Measurements from ENCODE around the gene GALNT18. TPM values are rescaled to one million over a fixed set of nuclear protein-coding genes. Genes with fewer than 3 reads are reported as not detected.

The GALNT18 gene
- total RNA-seq, 1 donor from 2014 or later = 76.9 TPM

DNA sequence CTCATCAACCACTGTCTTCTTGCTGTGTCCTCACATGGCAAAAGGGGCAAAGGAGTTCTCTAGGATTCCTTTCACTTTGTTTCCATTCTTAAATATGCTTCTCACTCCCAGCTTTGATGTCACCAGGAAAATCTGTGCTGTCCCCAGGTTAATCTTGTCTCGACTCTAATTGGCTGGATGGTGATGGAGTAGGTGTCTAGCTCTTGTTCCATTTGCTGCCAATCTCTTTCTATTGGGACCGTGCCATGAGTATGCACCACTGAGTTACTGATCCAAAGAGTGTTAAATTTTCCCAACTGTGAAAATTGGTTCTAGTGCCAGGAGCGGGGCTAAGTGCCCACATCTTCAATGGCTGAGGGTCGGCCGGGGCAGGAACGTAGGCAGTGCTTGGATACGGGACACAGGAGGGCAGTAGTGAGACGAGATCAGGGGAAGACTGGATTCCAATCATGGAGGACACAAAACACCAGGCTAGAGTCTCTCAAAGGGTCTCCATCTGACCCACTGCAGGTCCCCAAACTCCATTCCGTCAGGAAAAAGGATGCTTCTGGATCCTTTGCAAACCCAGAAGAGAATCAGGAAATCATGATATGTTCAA is 221.1 kb downstream of the GALNT18 start:
- peaks cover 8% of the 10 kb centered on the region for H3K9me3 Mint-ChIP-seq (ENCODE audit: unreplicated experiment)
- peaks cover 37% of the 10 kb centered on the region for H3K4me1 Mint-ChIP-seq (ENCODE audit: low read depth, unreplicated experiment)
- H3K4me3 Mint-ChIP-seq (ENCODE audit: unreplicated experiment) = no peak overlapping the region
- H3K27me3 Mint-ChIP-seq (ENCODE audit: unreplicated experiment) = peaks cover 4% of the 10 kb centered on the region
- peak; percentile 44 for DNase-seq
- no peak overlapping the region for H3K27ac Mint-ChIP-seq (ENCODE audit: unreplicated experiment)
- TF ChIP-seq, protein P1, sequence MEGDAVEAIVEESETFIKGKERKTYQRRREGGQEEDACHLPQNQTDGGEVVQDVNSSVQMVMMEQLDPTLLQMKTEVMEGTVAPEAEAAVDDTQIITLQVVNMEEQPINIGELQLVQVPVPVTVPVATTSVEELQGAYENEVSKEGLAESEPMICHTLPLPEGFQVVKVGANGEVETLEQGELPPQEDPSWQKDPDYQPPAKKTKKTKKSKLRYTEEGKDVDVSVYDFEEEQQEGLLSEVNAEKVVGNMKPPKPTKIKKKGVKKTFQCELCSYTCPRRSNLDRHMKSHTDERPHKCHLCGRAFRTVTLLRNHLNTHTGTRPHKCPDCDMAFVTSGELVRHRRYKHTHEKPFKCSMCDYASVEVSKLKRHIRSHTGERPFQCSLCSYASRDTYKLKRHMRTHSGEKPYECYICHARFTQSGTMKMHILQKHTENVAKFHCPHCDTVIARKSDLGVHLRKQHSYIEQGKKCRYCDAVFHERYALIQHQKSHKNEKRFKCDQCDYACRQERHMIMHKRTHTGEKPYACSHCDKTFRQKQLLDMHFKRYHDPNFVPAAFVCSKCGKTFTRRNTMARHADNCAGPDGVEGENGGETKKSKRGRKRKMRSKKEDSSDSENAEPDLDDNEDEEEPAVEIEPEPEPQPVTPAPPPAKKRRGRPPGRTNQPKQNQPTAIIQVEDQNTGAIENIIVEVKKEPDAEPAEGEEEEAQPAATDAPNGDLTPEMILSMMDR (IDR thresholded peaks at IDR 0.05; ENCODE audit: partially characterized antibody, unreplicated experiment) = peak; percentile 18
- H3K36me3 Mint-ChIP-seq (ENCODE audit: unreplicated experiment) = no peaks in the 10 kb centered on the region

DNA sequence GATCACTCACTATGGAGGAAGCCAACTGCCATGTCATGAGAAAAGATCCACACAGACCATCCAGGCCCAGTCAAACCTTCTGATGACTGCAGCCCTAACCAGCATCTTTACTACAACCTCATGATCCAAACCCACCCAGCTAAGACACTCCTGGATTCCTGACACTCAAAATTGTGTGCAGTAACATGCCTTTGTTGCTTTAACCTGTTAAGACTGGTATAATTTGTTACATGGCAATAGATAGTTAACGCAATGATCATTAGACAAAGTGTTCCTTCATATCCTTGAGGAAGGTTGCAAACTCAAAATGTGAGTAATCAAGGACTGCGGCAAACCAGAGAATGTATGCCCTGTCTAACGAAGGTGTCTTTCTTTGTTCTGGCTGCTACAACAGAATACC is 221.7 kb downstream of the GALNT18 start:
- Mint-ChIP-seq H3K27me3 (ENCODE audit: unreplicated experiment) (peaks cover 4% of the 10 kb centered on the region), H3K4me1 (ENCODE audit: low read depth, unreplicated experiment) (peaks cover 34% of the 10 kb centered on the region), H3K27ac (ENCODE audit: unreplicated experiment) (no peak overlapping the region), H3K9me3 (ENCODE audit: unreplicated experiment) (peaks cover 8% of the 10 kb centered on the region), H3K4me3 (ENCODE audit: unreplicated experiment) (no peak overlapping the region), H3K36me3 (ENCODE audit: unreplicated experiment) (no peaks in the 10 kb centered on the region)
- TF ChIP-seq, protein P1 (IDR thresholded peaks at IDR 0.05; ENCODE audit: partially characterized antibody, unreplicated experiment) = no peak
- DNase-seq = no peak

DNA sequence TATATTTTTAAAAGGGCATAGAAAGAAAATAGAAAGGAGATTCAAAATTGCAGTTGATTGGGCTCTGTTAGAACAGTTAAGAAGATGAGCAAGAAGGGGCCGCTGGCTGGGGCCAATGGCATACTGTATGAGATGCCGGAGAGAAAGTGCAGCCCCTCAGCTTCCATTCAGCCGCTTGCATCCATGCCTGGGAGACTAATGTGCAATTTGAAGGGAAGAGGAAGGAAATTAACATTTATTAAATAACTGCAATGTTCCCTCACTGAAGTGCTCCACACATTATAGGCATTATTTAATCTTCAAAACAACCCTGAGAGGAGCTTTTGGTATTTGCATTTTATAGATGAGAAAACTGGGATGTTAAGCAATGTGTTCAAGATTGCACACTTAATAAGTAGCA is 224.0 kb downstream of the GALNT18 start:
- H3K4me3 Mint-ChIP-seq (ENCODE audit: unreplicated experiment) = no peak overlapping the region
- peaks cover 7% of the 10 kb centered on the region for H3K9me3 Mint-ChIP-seq (ENCODE audit: unreplicated experiment)
- no peak for DNase-seq
- no peaks in the 10 kb centered on the region for H3K36me3 Mint-ChIP-seq (ENCODE audit: unreplicated experiment)
- peaks cover 29% of the 10 kb centered on the region for H3K4me1 Mint-ChIP-seq (ENCODE audit: low read depth, unreplicated experiment)
- no peak overlapping the region for H3K27ac Mint-ChIP-seq (ENCODE audit: unreplicated experiment)
- TF ChIP-seq, protein P1 (IDR thresholded peaks at IDR 0.05; ENCODE audit: partially characterized antibody, unreplicated experiment) = no peak
- H3K27me3 Mint-ChIP-seq (ENCODE audit: unreplicated experiment) = peaks cover 4% of the 10 kb centered on the region

DNA sequence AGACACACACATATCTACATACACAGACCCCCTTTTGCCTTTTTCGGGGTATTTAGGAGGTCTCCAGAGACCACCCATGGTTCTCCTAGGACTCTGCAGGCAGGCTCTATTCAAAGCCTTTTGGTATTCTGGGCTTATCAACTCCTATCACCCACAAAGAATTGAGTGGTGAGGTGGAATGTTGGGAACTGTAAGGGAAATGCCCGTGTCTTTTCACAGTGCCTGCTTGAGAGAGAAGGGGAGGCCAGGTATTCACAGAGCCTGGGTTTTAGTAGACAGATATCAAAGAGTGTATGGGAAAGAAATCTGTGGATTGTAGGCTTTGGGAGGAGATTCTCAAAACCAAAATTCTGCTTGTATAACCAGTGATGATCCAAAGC is 224.8 kb downstream of the GALNT18 start:
- Mint-ChIP-seq H3K9me3 (ENCODE audit: unreplicated experiment) (peaks cover 5% of the 10 kb centered on the region), H3K4me1 (ENCODE audit: low read depth, unreplicated experiment) (peaks cover 29% of the 10 kb centered on the region), H3K4me3 (ENCODE audit: unreplicated experiment) (no peak overlapping the region), H3K27ac (ENCODE audit: unreplicated experiment) (no peak overlapping the region), H3K36me3 (ENCODE audit: unreplicated experiment) (no peaks in the 10 kb centered on the region), H3K27me3 (ENCODE audit: unreplicated experiment) (peaks cover 4% of the 10 kb centered on the region)
- TF ChIP-seq, protein P1 (IDR thresholded peaks at IDR 0.05; ENCODE audit: partially characterized antibody, unreplicated experiment) = no peak
- no peak for DNase-seq

DNA sequence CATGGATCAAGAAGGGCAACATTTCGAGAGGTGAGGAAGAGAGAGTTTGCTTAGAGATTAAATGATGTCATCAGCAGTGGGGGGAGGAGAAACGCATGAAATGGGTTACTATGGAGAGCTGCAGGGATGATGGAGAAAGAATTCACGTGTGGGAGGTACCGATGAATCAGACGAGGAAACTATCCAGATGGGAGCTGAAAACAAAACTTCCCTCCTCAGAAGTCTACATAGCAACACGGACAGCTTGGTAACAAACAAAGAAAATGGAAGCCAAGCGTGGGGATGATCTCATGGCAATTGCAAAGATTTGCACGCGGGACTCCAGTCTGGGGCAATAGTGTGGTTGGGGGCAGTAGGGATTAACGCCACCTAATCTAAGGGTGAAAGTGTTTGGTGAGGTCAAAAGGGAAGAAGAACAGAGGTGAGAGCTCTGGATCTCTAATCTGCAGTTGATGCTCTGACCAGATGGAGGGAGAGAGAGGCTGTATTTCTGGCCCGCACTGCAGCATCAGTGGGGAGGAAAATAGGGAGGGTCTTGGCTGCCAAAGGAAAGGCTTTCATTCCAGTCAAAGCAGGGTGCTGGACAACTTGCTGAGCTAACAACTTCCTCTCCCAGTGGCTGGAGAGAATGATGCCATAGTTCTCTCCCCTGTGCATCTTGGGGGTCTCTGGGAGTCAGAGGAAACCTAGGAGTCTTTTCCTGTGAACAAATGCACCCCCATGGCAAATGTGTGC is 225.3 kb downstream of the GALNT18 start:
- peaks cover 4% of the 10 kb centered on the region for H3K27me3 Mint-ChIP-seq (ENCODE audit: unreplicated experiment)
- H3K9me3 Mint-ChIP-seq (ENCODE audit: unreplicated experiment) = peaks cover 5% of the 10 kb centered on the region
- H3K4me3 Mint-ChIP-seq (ENCODE audit: unreplicated experiment) = no peak overlapping the region
- peak overlapping the region; percentile 2 for H3K27ac Mint-ChIP-seq (ENCODE audit: unreplicated experiment)
- H3K4me1 Mint-ChIP-seq (ENCODE audit: low read depth, unreplicated experiment) = peaks cover 29% of the 10 kb centered on the region
- DNase-seq = no peak
- no peaks in the 10 kb centered on the region for H3K36me3 Mint-ChIP-seq (ENCODE audit: unreplicated experiment)
- TF ChIP-seq, protein P1 (IDR thresholded peaks at IDR 0.05; ENCODE audit: partially characterized antibody, unreplicated experiment) = no peak
